ENCODE results near the gene PRPF39.

GRCh38 chr14:45034730-45035129, 49.2 kb upstream of the PRPF39 start:
- TF ChIP-seq POLR2AphosphoS5 (IDR thresholded peaks at IDR 0.05; ENCODE audit: low read depth, low read length) (no peak), POLR2A (IDR thresholded peaks at IDR 0.05; ENCODE audit: low read depth, low read length) (no peak), TAF1 (IDR thresholded peaks at IDR 0.05; ENCODE audit: borderline replicate concordance, low read depth, low read length) (no peak)
